Stimulated activated effector memory CD8-positive, alpha-beta T cell treated with anti-CD3 and anti-CD28 coated beads, Interleukin-12 subunit alpha, Interleukin-12 subunit beta, amount 100 ng/mL, for 72 hours (primary cell): ENCODE measurements around the gene ERI3.

Experiments used
- ATAC-seq: fragments of 150-1000 bp; cut with Tn5 transposase; 2 replicates; pipeline ENCODE4 v1.10.0; 2021
- DNase-seq, 2 donors: peaks; one replicate each; pipeline ENCODE4 v3.0.0; 2021 to 2022; ENCODE audit warnings: low spot score in 2 of 2
- H3K27ac Mint-ChIP-seq: one replicate; pipeline ENCODE4 v1.8.0; 2022; ENCODE audit warnings: mild to moderate bottlenecking, mixed read lengths
- H3K36me3 Mint-ChIP-seq: one replicate; pipeline ENCODE4 v1.8.0; 2022; ENCODE audit warnings: mild to moderate bottlenecking, mixed read lengths
- H3K4me1 Mint-ChIP-seq: one replicate; pipeline ENCODE4 v1.8.0; 2022; ENCODE audit warnings: mixed read lengths
- H3K4me3 Mint-ChIP-seq: one replicate; pipeline ENCODE4 v1.8.0; 2022; ENCODE audit warnings: mild to moderate bottlenecking, mixed read lengths
- H3K9me3 Mint-ChIP-seq: one replicate; pipeline ENCODE4 v1.8.0; 2022; ENCODE audit warnings: mixed read lengths

Gene ERI3

GRCh38 chr1:44313265-44313918, 41.7 kb downstream of the ERI3 start:
- ATAC-seq (no peak), DNase-seq (no peak)
- H3K4me3 Mint-ChIP-seq: no peak overlapping the region
- H3K36me3 Mint-ChIP-seq: peaks cover 50% of the 10 kb centered on the region
- H3K27ac Mint-ChIP-seq: no peak overlapping the region
- no peaks in the 10 kb centered on the region for H3K9me3 Mint-ChIP-seq
- peaks cover 12% of the 10 kb centered on the region for H3K4me1 Mint-ChIP-seq

- Mint-ChIP-seq H3K4me1 (peaks cover 8% of the 10 kb centered on the region), H3K9me3 (no peaks in the 10 kb centered on the region), H3K36me3 (peaks cover 50% of the 10 kb centered on the region), H3K4me3 (no peak overlapping the region), H3K27ac (no peak overlapping the region)
- no peak for DNase-seq
- ATAC-seq: no peak
Observed at GRCh38 chr1:44312399-44313196, 42.5 kb downstream of the ERI3 start.

GRCh38 chr1:44310006-44310405, 45.1 kb downstream of the ERI3 start:
- DNase-seq: no peak
- Mint-ChIP-seq H3K4me1 (no peaks in the 10 kb centered on the region), H3K36me3 (peaks cover 58% of the 10 kb centered on the region), H3K9me3 (no peaks in the 10 kb centered on the region), H3K27ac (no peak overlapping the region), H3K4me3 (no peak overlapping the region)
- ATAC-seq: no peak

GRCh38 chr1:44305962-44306422, 49.1 kb downstream of the ERI3 start:
- no peak for DNase-seq

GRCh38 chr1:44303532-44303931, 51.5 kb downstream of the ERI3 start:
- Mint-ChIP-seq H3K4me3 (no peak overlapping the region), H3K4me1 (no peaks in the 10 kb centered on the region), H3K9me3 (no peaks in the 10 kb centered on the region), H3K27ac (peak overlapping the region; percentile 1), H3K36me3 (peaks cover 41% of the 10 kb centered on the region)
- no peak for ATAC-seq
- no peak for DNase-seq

More at GRCh38 chr1:44305962-44306422, 49.1 kb downstream of the ERI3 start:
- no peak for ATAC-seq
- Mint-ChIP-seq H3K9me3 (no peaks in the 10 kb centered on the region), H3K4me3 (no peak overlapping the region), H3K36me3 (peaks cover 49% of the 10 kb centered on the region), H3K27ac (no peak overlapping the region), H3K4me1 (no peaks in the 10 kb centered on the region)

GRCh38 chr1:44302541-44302940, 52.5 kb downstream of the ERI3 start:
- no peak overlapping the region for H3K4me3 Mint-ChIP-seq
- no peak overlapping the region for H3K27ac Mint-ChIP-seq
- no peaks in the 10 kb centered on the region for H3K9me3 Mint-ChIP-seq
- DNase-seq (no peak), ATAC-seq (no peak)
- H3K4me1 Mint-ChIP-seq: no peaks in the 10 kb centered on the region
- H3K36me3 Mint-ChIP-seq: peaks cover 39% of the 10 kb centered on the region

- H3K4me1 Mint-ChIP-seq: no peaks in the 10 kb centered on the region
- ATAC-seq (no peak), DNase-seq (no peak)
- no peak overlapping the region for H3K27ac Mint-ChIP-seq
- H3K4me3 Mint-ChIP-seq: no peak overlapping the region
- no peaks in the 10 kb centered on the region for H3K9me3 Mint-ChIP-seq
- peaks cover 32% of the 10 kb centered on the region for H3K36me3 Mint-ChIP-seq
Observed at GRCh38 chr1:44301442-44301841, 53.6 kb downstream of the ERI3 start.

- Mint-ChIP-seq H3K9me3 (no peaks in the 10 kb centered on the region), H3K36me3 (peaks cover 32% of the 10 kb centered on the region)
- ATAC-seq: no peak
Observed at GRCh38 chr1:44300852-44301251, 54.2 kb downstream of the ERI3 start.

GRCh38 chr1:44297695-44298400, 57.2 kb downstream of the ERI3 start:
- Mint-ChIP-seq H3K9me3 (no peaks in the 10 kb centered on the region), H3K36me3 (peaks cover 23% of the 10 kb centered on the region), H3K27ac (no peak overlapping the region), H3K4me3 (no peak overlapping the region), H3K4me1 (peaks cover 7% of the 10 kb centered on the region)
- DNase-seq: no peak
- ATAC-seq: no peak

More at GRCh38 chr1:44300852-44301251, 54.2 kb downstream of the ERI3 start:
- H3K4me3 Mint-ChIP-seq: no peak overlapping the region
- no peak overlapping the region for H3K27ac Mint-ChIP-seq
- no peaks in the 10 kb centered on the region for H3K4me1 Mint-ChIP-seq
- DNase-seq: no peak

- H3K27ac Mint-ChIP-seq: no peak overlapping the region
- DNase-seq (no peak), ATAC-seq (no peak)
- H3K4me1 Mint-ChIP-seq: peaks cover 7% of the 10 kb centered on the region
- H3K9me3 Mint-ChIP-seq: no peaks in the 10 kb centered on the region
- H3K36me3 Mint-ChIP-seq: peaks cover 14% of the 10 kb centered on the region
- H3K4me3 Mint-ChIP-seq: no peak overlapping the region
Observed at GRCh38 chr1:44296806-44297205, 58.3 kb downstream of the ERI3 start.

GRCh38 chr1:44296086-44296485, 59.0 kb downstream of the ERI3 start:
- no peak overlapping the region for H3K27ac Mint-ChIP-seq
- peaks cover 11% of the 10 kb centered on the region for H3K36me3 Mint-ChIP-seq
- peaks cover 7% of the 10 kb centered on the region for H3K4me1 Mint-ChIP-seq
- DNase-seq (no peak), ATAC-seq (no peak)
- H3K9me3 Mint-ChIP-seq: no peaks in the 10 kb centered on the region
- H3K4me3 Mint-ChIP-seq: no peak overlapping the region

GRCh38 chr1:44294588-44295007, 60.5 kb downstream of the ERI3 start:
- peak overlapping the region; percentile 70 for H3K27ac Mint-ChIP-seq

GRCh38 chr1:44293761-44294315, 61.2 kb downstream of the ERI3 start:
- Mint-ChIP-seq H3K9me3 (no peaks in the 10 kb centered on the region), H3K4me1 (peaks cover 7% of the 10 kb centered on the region), H3K36me3 (peaks cover 11% of the 10 kb centered on the region), H3K27ac (peak overlapping the region; percentile 70), H3K4me3 (no peak overlapping the region)
- no peak for DNase-seq
- ATAC-seq: no peak

More at GRCh38 chr1:44294588-44295007, 60.5 kb downstream of the ERI3 start:
- peaks cover 7% of the 10 kb centered on the region for H3K4me1 Mint-ChIP-seq
- H3K4me3 Mint-ChIP-seq: no peak overlapping the region
- DNase-seq (no peak), ATAC-seq (no peak)
- H3K9me3 Mint-ChIP-seq: no peaks in the 10 kb centered on the region
- H3K36me3 Mint-ChIP-seq: peaks cover 11% of the 10 kb centered on the region

- Mint-ChIP-seq H3K4me3 (no peak overlapping the region), H3K9me3 (no peaks in the 10 kb centered on the region), H3K27ac (no peak overlapping the region), H3K4me1 (peaks cover 7% of the 10 kb centered on the region), H3K36me3 (no peaks in the 10 kb centered on the region)
- DNase-seq: no peak
- no peak for ATAC-seq
Observed at GRCh38 chr1:44292651-44293050, 62.4 kb downstream of the ERI3 start.
